ENCODE data around the gene CCDC197.

Gene CCDC197

DNA sequence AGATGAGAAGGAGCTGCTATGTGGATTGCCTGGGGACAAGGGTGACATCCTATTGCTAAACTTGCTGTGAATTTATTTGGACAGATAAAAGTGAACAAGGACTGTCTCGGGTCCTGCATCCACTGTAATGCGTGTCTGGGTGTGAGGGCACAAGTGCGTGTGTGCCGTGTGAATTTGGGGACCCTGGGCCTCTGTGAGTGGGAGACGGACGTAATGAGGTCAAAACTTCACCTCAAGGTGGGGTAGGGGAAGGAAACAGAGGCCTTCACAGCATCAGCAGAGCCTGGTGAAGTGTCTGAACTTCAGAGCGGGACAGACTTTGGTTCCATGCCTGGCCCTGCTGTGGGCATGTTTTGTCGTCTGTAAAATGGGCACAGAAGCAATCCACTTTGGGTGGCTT lies 35.5 kb upstream of the CCDC197 start:
- no peak for DNase-seq

- peak; percentile 66 for DNase-seq
Observed at GRCh38 chr14:93962701-93963601, 34.1 kb upstream of the CCDC197 start.

DNA sequence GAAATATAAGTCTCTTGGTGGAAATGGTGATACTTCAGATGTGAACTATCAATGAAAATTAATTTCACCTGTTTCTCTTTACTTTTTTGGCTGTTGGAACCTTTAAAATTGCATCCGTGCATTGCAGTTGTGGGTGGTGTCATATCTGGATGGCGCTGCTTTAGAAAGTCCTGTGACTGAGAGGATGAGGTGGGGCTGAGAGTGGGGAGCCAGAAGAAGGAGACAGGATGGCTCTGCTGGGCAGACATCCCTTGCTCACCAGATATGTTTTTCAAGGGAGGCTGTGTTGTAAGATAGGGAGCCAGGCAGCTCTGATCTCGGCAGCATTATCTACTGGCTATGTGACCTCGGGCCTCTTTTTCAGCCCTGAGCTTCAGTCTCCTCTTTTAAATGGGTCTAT lies 33.4 kb upstream of the CCDC197 start:
- no peak for DNase-seq

GRCh38 chr14:93964281-93964680 lies 32.8 kb upstream of the CCDC197 start:
- DNase-seq: no peak

GRCh38 chr14:93964820-93965286 lies 32.2 kb upstream of the CCDC197 start:
- no peak for DNase-seq

DNA sequence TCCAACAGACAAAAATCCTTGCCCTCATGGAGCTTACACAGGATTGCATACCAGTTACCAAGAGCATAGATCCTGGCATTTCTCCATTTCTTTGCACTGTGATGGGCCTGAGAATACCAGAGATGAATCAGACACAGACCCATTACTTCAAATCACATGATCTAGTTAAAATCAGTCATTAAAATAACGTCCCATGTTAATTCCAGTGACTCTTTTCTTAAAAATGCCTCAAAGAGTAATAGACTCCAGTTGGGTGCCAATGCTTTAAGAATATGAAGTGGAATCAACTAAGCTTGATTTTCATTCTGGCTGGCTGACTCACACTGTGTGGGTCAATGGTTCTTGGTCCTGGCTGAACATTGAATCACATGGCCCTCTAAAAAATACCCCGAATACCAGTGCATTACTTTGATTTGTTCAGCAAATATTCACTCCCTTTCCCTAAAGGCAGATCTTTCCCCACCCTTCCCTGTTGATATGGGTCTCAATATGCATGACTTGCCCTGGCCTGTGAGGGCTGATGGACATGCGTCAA lies 31.7 kb upstream of the CCDC197 start:
- no peak for DNase-seq

DNA sequence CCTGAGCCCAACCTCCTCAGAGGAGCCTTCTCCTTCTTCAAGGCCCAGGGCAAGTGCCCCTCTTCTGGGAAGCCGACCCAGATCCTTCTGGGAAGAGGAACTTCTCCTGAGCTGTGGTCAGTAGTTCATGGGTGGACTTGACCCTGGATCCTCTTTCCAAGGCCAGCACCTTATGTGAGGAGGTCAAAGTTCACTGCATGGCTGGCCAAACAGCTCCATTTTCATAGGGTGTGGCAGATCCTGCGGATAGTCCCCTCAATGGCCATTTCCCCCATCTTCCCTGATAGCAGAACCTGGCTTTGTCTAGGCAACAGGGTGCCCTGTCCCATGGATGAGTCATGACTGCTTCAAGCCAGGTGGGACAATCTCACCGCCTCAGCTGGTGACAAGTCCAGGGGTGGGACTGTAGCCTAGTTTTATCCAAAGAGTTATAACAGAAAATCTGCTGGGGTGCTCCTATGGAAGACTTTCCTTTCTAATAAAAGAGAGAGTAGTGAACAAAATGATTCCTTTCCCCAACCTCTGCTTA lies 31.1 kb upstream of the CCDC197 start:
- DNase-seq: no peak

DNA sequence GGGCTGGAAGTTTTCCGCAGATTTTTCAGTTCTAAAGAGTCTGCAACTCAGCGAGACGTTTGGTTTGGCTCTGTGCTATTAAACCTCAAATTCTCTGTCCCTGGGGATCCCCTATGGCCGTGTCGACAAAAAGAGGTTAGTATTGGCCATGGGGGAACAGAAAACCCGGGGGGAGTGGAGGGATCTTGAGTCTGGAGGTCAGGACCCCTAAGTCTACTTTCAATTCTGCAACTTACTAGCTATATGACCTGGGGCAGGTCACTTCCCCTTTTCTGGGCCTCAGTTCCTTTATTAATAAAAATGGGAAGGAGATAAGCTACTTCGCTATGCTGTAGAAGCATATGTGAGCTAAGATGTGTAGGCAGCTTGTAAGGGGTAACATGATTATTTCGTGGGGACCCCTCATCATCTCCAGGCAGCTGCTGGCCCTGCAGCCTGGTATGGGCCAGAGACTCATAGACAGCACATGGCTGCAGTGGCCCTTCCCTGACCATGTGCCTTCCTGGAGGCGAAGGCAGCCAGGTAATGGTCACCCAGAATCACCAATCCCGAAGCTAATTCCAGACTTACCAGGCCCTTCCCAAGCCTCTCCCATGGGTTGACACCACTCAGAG lies 29.4 kb upstream of the CCDC197 start:
- DNase-seq: no peak

- DNase-seq: no peak
Observed at GRCh38 chr14:93969082-93969828, 27.8 kb upstream of the CCDC197 start.

- DNase-seq: peak; percentile 83
Observed at GRCh38 chr14:93970585-93970964, 26.5 kb upstream of the CCDC197 start.

DNA sequence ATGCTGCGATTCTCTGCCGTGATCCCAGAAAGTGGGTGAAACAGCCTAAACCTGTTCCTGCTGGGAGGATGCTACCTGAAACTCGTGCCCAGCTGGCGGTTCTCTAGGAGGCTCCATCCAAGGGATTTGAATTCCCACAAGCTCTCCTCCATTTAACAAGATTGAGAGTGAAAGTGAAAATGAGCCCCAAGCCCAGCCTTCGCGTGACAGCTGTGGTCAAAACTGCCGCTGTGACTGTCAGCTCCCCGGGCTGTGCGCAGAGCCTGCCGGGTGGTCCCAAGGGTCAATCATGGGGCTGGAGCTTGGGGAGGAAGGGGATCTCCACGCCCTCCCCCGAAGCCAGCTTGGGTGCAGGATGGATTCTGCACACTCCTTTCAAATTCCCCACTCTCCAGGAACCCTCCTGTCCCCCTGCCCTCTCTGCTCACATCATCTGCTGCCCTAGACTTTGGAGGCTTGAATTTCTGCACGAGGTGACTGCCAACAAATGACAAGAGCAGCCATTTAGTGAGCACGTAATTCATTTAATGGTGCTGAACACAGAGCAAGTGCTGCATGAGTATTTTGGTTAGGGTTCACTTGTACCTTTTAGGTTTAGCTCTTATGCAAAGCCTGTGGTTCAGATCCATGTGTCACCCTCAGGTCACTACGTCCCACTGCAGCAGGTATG lies 26.0 kb upstream of the CCDC197 start:
- peak; percentile 72 for DNase-seq

DNA sequence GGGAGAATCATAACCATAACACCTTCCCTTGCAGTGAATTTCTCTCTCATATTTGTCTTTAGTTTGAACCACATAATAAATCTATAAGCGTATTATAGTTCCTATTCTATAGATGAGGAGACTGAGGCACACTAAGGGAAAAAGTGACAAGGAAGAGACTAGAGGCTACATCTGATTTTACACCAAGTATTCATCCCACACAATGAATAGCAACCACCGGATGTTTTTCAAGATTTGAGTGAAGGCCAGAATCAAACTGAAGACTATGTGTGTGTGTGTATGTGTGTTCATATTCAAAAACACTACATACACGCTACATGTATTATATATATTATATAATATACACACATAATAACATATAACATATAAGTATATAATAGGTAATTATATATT lies 25.5 kb upstream of the CCDC197 start:
- no peak for DNase-seq

DNA sequence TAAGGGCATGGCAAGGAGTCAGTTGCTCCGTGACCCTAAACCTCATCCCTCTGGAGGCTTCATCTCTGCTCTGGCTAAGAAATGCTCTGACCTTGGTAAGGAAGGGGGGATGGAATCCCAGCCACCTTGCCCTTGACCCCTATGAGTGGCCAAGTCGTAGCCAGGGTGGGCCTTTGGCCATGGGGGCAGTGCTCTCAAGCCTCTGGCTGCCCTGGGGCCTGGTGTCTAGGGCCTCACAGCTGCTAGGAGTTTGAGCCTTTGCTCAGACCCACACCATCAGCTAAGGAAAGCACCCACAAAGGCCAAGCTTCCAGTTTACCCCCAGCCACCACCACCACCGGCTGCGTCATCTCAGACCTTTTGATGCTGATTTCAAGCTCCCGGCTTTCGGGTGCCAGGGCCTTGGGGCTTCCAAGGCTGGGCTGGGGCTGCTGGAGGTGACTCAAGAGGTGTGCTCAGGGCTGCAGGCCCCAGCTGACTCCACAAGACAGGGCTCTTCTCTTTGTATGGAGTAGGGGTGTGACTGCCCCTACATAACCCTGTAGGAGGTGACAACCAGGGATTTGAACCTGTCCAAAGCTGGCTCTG lies 24.4 kb upstream of the CCDC197 start:
- DNase-seq: no peak

DNA sequence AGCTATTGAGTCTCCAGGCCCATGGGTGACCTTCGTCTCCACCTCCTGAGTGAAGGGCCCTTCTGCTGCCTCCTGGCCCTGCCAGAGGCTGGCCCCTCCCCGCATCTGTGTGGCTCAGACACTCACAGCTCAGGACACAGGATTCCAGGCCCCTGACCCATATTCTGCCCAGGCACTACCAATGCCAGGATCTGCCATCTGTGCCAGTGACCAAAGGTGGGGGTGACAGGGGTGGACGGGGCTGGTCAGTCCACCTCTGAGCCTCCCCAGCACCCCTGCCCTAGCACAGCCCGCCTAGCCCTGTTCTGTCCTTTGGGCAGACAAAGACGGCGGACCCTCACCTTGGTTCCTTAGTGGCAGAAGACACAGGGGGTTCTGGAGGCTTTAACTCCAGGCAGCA lies 23.5 kb upstream of the CCDC197 start:
- no peak for DNase-seq

DNA sequence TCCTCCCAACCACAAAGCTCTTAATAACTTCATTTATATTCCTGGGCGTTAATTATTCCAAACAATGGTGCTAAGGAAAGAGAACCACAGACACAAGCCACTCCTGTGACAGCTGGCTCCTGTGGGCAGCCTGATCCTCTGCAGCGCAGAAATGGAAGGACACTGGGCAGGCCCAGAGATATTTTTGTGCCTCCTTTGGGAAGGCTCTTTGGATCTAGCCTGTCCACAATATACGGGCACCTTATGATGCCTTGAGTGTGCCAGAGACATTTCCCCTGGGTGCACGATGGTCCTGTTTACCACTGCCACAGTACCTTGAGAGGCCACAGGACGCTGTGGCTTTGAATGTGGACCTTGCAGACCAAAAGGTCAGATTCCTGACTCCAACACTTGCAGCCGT lies 22.8 kb upstream of the CCDC197 start:
- DNase-seq: no peak

DNA sequence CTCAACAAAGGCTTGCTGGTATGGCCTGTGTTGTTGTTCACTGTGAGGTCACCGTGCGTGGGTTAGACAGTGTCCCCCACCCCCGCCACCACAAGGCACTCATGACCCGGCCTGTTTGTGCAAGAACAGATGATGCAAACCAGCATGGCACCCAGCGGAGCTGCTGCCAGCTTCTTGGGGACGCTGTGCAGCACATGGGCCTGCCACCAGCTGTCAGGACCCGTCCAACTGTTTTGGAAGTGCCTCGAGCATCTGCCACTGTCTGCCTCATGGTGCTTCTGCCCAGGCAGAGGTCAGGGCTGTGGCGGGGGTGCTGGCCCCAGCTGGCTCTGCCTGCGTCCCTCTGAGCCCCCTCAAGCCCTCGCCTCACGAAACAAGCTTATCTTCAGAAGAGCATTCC lies 22.3 kb upstream of the CCDC197 start:
- DNase-seq: no peak

- DNase-seq: peak; percentile 25
Observed at GRCh38 chr14:93975791-93976476, 21.2 kb upstream of the CCDC197 start.

GRCh38 chr14:93976477-93977057 lies 20.5 kb upstream of the CCDC197 start, which contains the start of gene ASB2:
ASB2 (minus strand) TSS chr14:93976570; CDS start chr14:93964539, 12,031 bp downstream.
- peak; percentile 32 for DNase-seq

DNA sequence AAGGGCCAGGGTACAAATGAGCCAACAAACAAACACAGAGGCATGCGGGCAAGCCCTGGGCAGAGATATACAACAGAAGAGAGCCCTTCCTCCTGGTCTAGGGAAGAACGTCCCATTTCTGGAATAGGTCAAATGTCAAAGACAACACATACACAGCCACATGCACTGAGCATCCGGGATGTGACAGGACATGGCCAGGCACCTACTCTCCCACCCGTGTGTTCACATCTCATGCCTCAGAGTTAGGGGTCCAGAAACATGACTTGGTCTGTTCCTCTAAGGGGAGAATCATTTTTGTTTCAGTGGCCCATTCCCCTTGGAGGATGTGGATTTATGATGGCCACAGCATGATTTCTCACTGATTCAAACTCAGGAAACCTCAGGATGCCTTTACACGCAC lies 19.9 kb upstream of the CCDC197 start:
- no peak for DNase-seq

GRCh38 chr14:93977790-93978581 lies 19.1 kb upstream of the CCDC197 start:
- DNase-seq: peak; percentile 83
